ENCODE data around the gene KIF3A.
"Not testable (repeated sequence)": the region's sequence is repeated elsewhere in the genome, so short reads cannot be mapped to it uniquely, and the experiment has no call there.

Gene KIF3A

GRCh38 chr5:132695956-132696355 lies 41.4 kb downstream of the KIF3A start:
- no peak for DNase-seq (ENCODE audit: low read depth)
- no peak for TF ChIP-seq CTCF (IDR thresholded peaks at IDR 0.05; ENCODE audit: insufficient read depth, low read depth, low read length, missing control alignments)
- H3K4me3 ChIP-seq (ENCODE audit: low read length): no peak overlapping the region

- H3K4me3 ChIP-seq (ENCODE audit: low read length): no peak overlapping the region
- DNase-seq (ENCODE audit: low read depth): no peak
- TF ChIP-seq CTCF (IDR thresholded peaks at IDR 0.05; ENCODE audit: insufficient read depth, low read depth, low read length, missing control alignments): no peak
These were observed 44.7 kb downstream of the KIF3A start for GRCh38 chr5:132692632-132692967.

GRCh38 chr5:132691755-132692631 lies 45.4 kb downstream of the KIF3A start:
- not testable (repeated sequence) for DNase-seq (ENCODE audit: low read depth); H3K4me3 ChIP-seq (ENCODE audit: low read length)

GRCh38 chr5:132690156-132690555 lies 47.2 kb downstream of the KIF3A start:
- TF ChIP-seq CTCF (IDR thresholded peaks at IDR 0.05; ENCODE audit: insufficient read depth, low read depth, low read length, missing control alignments): no peak
- no peak overlapping the region for H3K4me3 ChIP-seq (ENCODE audit: low read length)
- no peak for DNase-seq (ENCODE audit: low read depth)

GRCh38 chr5:132689513-132689912 lies 47.8 kb downstream of the KIF3A start:
- H3K4me3 ChIP-seq (ENCODE audit: low read length): no peak overlapping the region
- no peak for DNase-seq (ENCODE audit: low read depth)
- no peak for TF ChIP-seq CTCF (IDR thresholded peaks at IDR 0.05; ENCODE audit: insufficient read depth, low read depth, low read length, missing control alignments)

GRCh38 chr5:132688536-132689339 lies 48.6 kb downstream of the KIF3A start:
- DNase-seq (ENCODE audit: low read depth): no peak
- TF ChIP-seq CTCF (IDR thresholded peaks at IDR 0.05; ENCODE audit: insufficient read depth, low read depth, low read length, missing control alignments): no peak
- no peak overlapping the region for H3K4me3 ChIP-seq (ENCODE audit: low read length)

GRCh38 chr5:132687995-132688394 lies 49.4 kb downstream of the KIF3A start:
- H3K4me3 ChIP-seq (ENCODE audit: low read length): no peak overlapping the region
- no peak for DNase-seq (ENCODE audit: low read depth)
- TF ChIP-seq CTCF (IDR thresholded peaks at IDR 0.05; ENCODE audit: insufficient read depth, low read depth, low read length, missing control alignments): no peak
